Measurements from ENCODE around the gene PSG7.
A peak's percentile ranks its signal among the peaks of the same experiment; 100 is the strongest.
"Not testable (repeated sequence)": the region's sequence is repeated elsewhere in the genome, so short reads cannot be mapped to it uniquely, and the experiment has no call there.

Gene PSG7

GRCh38 chr19:42913516-42913915 is 23.5 kb downstream of the PSG7 start:
- DNase-seq (ENCODE audit: low spot score), result not testable (repeated sequence)

- DNase-seq (ENCODE audit: low spot score), result not testable (repeated sequence)
Measured at GRCh38 chr19:42912941-42913340, 24.1 kb downstream of the PSG7 start.

GRCh38 chr19:42911731-42912130 is 25.3 kb downstream of the PSG7 start:
- not testable (repeated sequence) for DNase-seq (ENCODE audit: low spot score)

- DNase-seq (ENCODE audit: low spot score), result not testable (repeated sequence)
Measured at GRCh38 chr19:42906162-42906561, 30.8 kb downstream of the PSG7 start.

- not testable (repeated sequence) for DNase-seq (ENCODE audit: low spot score)
Measured at GRCh38 chr19:42900561-42900960, 36.4 kb downstream of the PSG7 start.

- not testable (repeated sequence) for DNase-seq (ENCODE audit: low spot score)
Measured at GRCh38 chr19:42899674-42900073, 37.3 kb downstream of the PSG7 start.

- DNase-seq (ENCODE audit: low spot score), result not testable (repeated sequence)
Measured at GRCh38 chr19:42899110-42899509, 37.9 kb downstream of the PSG7 start.

GRCh38 chr19:42898656-42899055 is 38.4 kb downstream of the PSG7 start:
- DNase-seq (ENCODE audit: low spot score), result peak; percentile 16

- DNase-seq (ENCODE audit: low spot score), result not testable (repeated sequence)
Measured at GRCh38 chr19:42897729-42898128, 39.3 kb downstream of the PSG7 start.

GRCh38 chr19:42890446-42890845 is 46.6 kb downstream of the PSG7 start:
- DNase-seq (ENCODE audit: low spot score), result not testable (repeated sequence)

- DNase-seq (ENCODE audit: low spot score), result not testable (repeated sequence)
Measured at GRCh38 chr19:42887876-42888445, 49.0 kb downstream of the PSG7 start.

GRCh38 chr19:42882730-42883129 is 54.3 kb downstream of the PSG7 start:
- not testable (repeated sequence) for DNase-seq (ENCODE audit: low spot score)

- DNase-seq (ENCODE audit: low spot score), result not testable (repeated sequence)
Measured at GRCh38 chr19:42882010-42882409, 55.0 kb downstream of the PSG7 start.

GRCh38 chr19:42881279-42881678 is 55.7 kb downstream of the PSG7 start:
- DNase-seq (ENCODE audit: low spot score), result peak; percentile 10

GRCh38 chr19:42880621-42881020 is 56.4 kb downstream of the PSG7 start:
- not testable (repeated sequence) for DNase-seq (ENCODE audit: low spot score)

GRCh38 chr19:42879613-42880012 is 57.4 kb downstream of the PSG7 start, which contains the start of gene PSG1:
PSG1 (minus strand) TSS chr19:42879713; CDS start chr19:42879581, 132 bp downstream.
- DNase-seq (ENCODE audit: low spot score), result no peak

GRCh38 chr19:42876596-42876995 is 60.4 kb downstream of the PSG7 start:
- not testable (repeated sequence) for DNase-seq (ENCODE audit: low spot score)

GRCh38 chr19:42875881-42876280 is 61.1 kb downstream of the PSG7 start:
- peak; percentile 41 for DNase-seq (ENCODE audit: low spot score)

- not testable (repeated sequence) for DNase-seq (ENCODE audit: low spot score)
Measured at GRCh38 chr19:42874901-42875813, 61.9 kb downstream of the PSG7 start.

GRCh38 chr19:42874136-42874535 is 62.9 kb downstream of the PSG7 start:
- not testable (repeated sequence) for DNase-seq (ENCODE audit: low spot score)
